ENCODE data around the gene PNLIPRP2. TPM values are rescaled to one million over a fixed set of nuclear protein-coding genes. Genes with fewer than 3 reads are reported as not detected.
A peak's percentile ranks its signal among the peaks of the same experiment; 100 is the strongest.

Gene PNLIPRP2
- total RNA-seq, 1 donor from 2014 or later, result not detected

- H3K4me3 Mint-ChIP-seq (ENCODE audit: low read depth), result no peak overlapping the region
- TF ChIP-seq, protein P1, sequence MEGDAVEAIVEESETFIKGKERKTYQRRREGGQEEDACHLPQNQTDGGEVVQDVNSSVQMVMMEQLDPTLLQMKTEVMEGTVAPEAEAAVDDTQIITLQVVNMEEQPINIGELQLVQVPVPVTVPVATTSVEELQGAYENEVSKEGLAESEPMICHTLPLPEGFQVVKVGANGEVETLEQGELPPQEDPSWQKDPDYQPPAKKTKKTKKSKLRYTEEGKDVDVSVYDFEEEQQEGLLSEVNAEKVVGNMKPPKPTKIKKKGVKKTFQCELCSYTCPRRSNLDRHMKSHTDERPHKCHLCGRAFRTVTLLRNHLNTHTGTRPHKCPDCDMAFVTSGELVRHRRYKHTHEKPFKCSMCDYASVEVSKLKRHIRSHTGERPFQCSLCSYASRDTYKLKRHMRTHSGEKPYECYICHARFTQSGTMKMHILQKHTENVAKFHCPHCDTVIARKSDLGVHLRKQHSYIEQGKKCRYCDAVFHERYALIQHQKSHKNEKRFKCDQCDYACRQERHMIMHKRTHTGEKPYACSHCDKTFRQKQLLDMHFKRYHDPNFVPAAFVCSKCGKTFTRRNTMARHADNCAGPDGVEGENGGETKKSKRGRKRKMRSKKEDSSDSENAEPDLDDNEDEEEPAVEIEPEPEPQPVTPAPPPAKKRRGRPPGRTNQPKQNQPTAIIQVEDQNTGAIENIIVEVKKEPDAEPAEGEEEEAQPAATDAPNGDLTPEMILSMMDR (IDR thresholded peaks at IDR 0.05; ENCODE audit: unreplicated experiment), result no peak
- no peaks in the 10 kb centered on the region for H3K27me3 Mint-ChIP-seq
- no peaks in the 10 kb centered on the region for H3K9me3 Mint-ChIP-seq (ENCODE audit: low read depth)
- DNase-seq (ENCODE audit: low spot score, unreplicated experiment), result no peak
- H3K27ac Mint-ChIP-seq, result no peak overlapping the region
- H3K36me3 Mint-ChIP-seq (ENCODE audit: insufficient read depth), result no peaks in the 10 kb centered on the region
- H3K4me1 Mint-ChIP-seq (ENCODE audit: low read depth), result peaks cover 3% of the 10 kb centered on the region
Observed at GRCh38 chr10:116679351-116679750, 58.6 kb downstream of the PNLIPRP2 start.

DNA sequence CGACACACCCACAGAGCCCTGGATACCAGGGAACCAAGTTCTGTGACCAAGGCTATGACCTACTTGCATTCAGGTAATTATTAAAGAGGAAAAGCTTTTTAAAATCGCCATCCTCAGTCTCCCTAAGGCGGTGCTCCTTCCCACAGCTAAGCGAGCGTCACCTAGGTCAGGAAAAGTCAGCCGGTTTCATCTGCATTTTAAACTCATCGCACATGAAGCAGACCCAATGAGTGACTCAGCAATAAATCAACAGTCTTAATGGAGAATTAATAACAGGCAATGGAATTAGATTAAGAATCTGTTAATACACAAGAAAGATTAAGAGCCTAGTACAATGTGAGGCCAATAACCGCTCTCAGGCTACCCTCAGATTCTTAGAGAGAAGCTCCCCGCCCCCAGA is 62.4 kb downstream of the PNLIPRP2 start:
- TF ChIP-seq, protein P1 (IDR thresholded peaks at IDR 0.05; ENCODE audit: unreplicated experiment), result no peak
- Mint-ChIP-seq H3K4me3 (ENCODE audit: low read depth) (no peak overlapping the region), H3K4me1 (ENCODE audit: low read depth) (peaks cover 3% of the 10 kb centered on the region), H3K27ac (peak overlapping the region; percentile 74), H3K27me3 (peaks cover 6% of the 10 kb centered on the region), H3K36me3 (ENCODE audit: insufficient read depth) (no peaks in the 10 kb centered on the region), H3K9me3 (ENCODE audit: low read depth) (no peaks in the 10 kb centered on the region)
- no peak for DNase-seq (ENCODE audit: low spot score, unreplicated experiment)

DNA sequence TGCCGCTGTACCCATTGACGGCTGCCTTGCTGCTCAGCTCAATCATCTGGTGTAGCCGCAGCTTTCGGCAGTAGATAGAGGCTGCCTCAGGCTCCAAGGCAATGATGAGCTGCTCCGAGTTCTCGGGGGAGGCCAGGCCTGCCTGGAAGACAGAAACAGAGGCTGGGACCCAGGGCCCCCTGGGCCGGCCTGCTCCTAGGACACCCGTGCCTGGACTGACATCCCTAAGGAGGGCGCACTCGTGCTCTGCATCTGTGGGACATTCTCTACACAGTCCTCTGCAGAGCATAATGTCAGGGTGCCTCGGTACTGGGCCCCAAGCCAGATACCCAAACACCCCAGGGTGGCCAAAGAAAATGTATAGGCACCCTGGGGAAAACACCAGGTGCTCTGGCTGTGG is 63.1 kb downstream of the PNLIPRP2 start:
- TF ChIP-seq, protein P1 (IDR thresholded peaks at IDR 0.05; ENCODE audit: unreplicated experiment), result no peak
- no peak for DNase-seq (ENCODE audit: low spot score, unreplicated experiment)
- no peaks in the 10 kb centered on the region for H3K36me3 Mint-ChIP-seq (ENCODE audit: insufficient read depth)
- H3K27me3 Mint-ChIP-seq, result peaks cover 8% of the 10 kb centered on the region
- H3K4me3 Mint-ChIP-seq (ENCODE audit: low read depth), result no peak overlapping the region
- H3K9me3 Mint-ChIP-seq (ENCODE audit: low read depth), result no peaks in the 10 kb centered on the region
- peaks cover 3% of the 10 kb centered on the region for H3K4me1 Mint-ChIP-seq (ENCODE audit: low read depth)
- H3K27ac Mint-ChIP-seq, result no peak overlapping the region

GRCh38 chr10:116684781-116685180 is 64.0 kb downstream of the PNLIPRP2 start:
- peaks cover 3% of the 10 kb centered on the region for H3K4me1 Mint-ChIP-seq (ENCODE audit: low read depth)
- H3K9me3 Mint-ChIP-seq (ENCODE audit: low read depth), result no peaks in the 10 kb centered on the region
- no peak overlapping the region for H3K4me3 Mint-ChIP-seq (ENCODE audit: low read depth)
- TF ChIP-seq, protein P1 (IDR thresholded peaks at IDR 0.05; ENCODE audit: unreplicated experiment), result no peak
- no peak for DNase-seq (ENCODE audit: low spot score, unreplicated experiment)
- peaks cover 8% of the 10 kb centered on the region for H3K27me3 Mint-ChIP-seq
- no peak overlapping the region for H3K27ac Mint-ChIP-seq
- H3K36me3 Mint-ChIP-seq (ENCODE audit: insufficient read depth), result no peaks in the 10 kb centered on the region

DNA sequence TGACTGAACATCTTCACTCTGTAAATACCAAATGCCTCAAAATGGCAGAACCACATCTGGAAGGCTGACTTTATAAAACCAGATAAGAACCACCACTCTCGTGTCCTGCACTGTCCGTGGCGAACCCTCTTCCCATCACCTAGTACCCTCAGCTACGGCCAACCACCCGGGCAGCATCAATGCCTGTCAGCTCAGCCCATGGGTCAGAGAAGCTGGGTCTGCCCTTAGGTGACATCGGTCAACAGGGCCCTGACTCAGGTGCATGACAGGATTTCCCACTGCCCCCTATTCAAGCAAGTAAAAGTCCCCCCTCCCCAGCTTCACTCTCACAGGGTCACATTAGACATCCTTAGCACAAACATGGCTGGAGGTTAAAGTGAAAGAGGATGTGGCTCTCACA is 65.1 kb downstream of the PNLIPRP2 start:
- no peaks in the 10 kb centered on the region for H3K36me3 Mint-ChIP-seq (ENCODE audit: insufficient read depth)
- no peak overlapping the region for H3K27ac Mint-ChIP-seq

More for the DNA sequence above, 65.1 kb downstream of the PNLIPRP2 start:
- peaks cover 3% of the 10 kb centered on the region for H3K4me1 Mint-ChIP-seq (ENCODE audit: low read depth)
- DNase-seq (ENCODE audit: low spot score, unreplicated experiment), result no peak
- H3K9me3 Mint-ChIP-seq (ENCODE audit: low read depth), result no peaks in the 10 kb centered on the region
- H3K4me3 Mint-ChIP-seq (ENCODE audit: low read depth), result no peak overlapping the region
- TF ChIP-seq, protein P1 (IDR thresholded peaks at IDR 0.05; ENCODE audit: unreplicated experiment), result no peak
- peaks cover 12% of the 10 kb centered on the region for H3K27me3 Mint-ChIP-seq
